WERI-Rb-1 (cell line): ENCODE data around the gene ZNF682.
"Not testable (repeated sequence)": the region's sequence is repeated elsewhere in the genome, so short reads cannot be mapped to it uniquely, and the experiment has no call there.

Source experiments
- DNase-seq: peaks from one replicate; pipeline ENCODE4 v3.0.0-alpha.2; 2020
- H3K27ac ChIP-seq: fragments of 250-450 bp; sonication (Bioruptor Pico); 2 replicates; pipeline ENCODE4 v1.5.1; 2020; ENCODE audit warnings: mild to moderate bottlenecking, moderate library complexity
- H3K27me3 ChIP-seq: fragments of 250-450 bp; sonication (Bioruptor Pico); 2 replicates; pipeline ENCODE4 v1.5.1; 2021; ENCODE audit warnings: mild to moderate bottlenecking, low read depth, moderate library complexity; ENCODE audit not compliant: insufficient read depth, severe bottlenecking
- H3K36me3 ChIP-seq: fragments of 250-450 bp; sonication (Bioruptor Pico); 2 replicates; pipeline ENCODE4 v1.5.1; 2020; ENCODE audit warnings: mild to moderate bottlenecking, moderate library complexity
- H3K4me3 ChIP-seq: 2 replicates; pipeline ENCODE4 v1.5.1; 2011; ENCODE audit warnings: low read depth, mild to moderate bottlenecking, control low read depth, low read length
- H3K9me3 ChIP-seq: fragments of 250-450 bp; sonication (Bioruptor Pico); 2 replicates; pipeline ENCODE4 v1.5.1; 2021; ENCODE audit warnings: mild to moderate bottlenecking, moderate library complexity; ENCODE audit not compliant: severe bottlenecking
- CTCF ChIP-seq: IDR thresholded peaks from 2 replicates; pipeline ENCODE4 v1.5.1; 2011; ENCODE audit warnings: low read depth, mild to moderate bottlenecking, control low read depth, inconsistent platforms, low read length

Gene ZNF682

GRCh38 chr19:20077791-20078463, 38.6 kb upstream of the ZNF682 start, which contains the start of gene ZNF90:
ZNF90 (plus strand) TSS chr19:20078000; CDS start chr19:20078133, 133 bp downstream.
- Histone ChIP-seq H3K27ac (no peak within 1 kb of the TSS), H3K27me3 (no peaks in the 10 kb centered on the region), H3K36me3 (no peaks in the 10 kb centered on the region), H3K4me3 (no peak within 1 kb of the TSS), H3K9me3 (no peaks in the 10 kb centered on the region)
- no peak for DNase-seq
- no peak for TF ChIP-seq CTCF

GRCh38 chr19:20072936-20073335, 33.6 kb upstream of the ZNF682 start:
- TF ChIP-seq CTCF, result no peak
- Histone ChIP-seq H3K27me3 (no peaks in the 10 kb centered on the region), H3K36me3 (no peaks in the 10 kb centered on the region), H3K4me3 (no peak overlapping the region), H3K9me3 (no peaks in the 10 kb centered on the region), H3K27ac (no peak overlapping the region)
- DNase-seq, result no peak

GRCh38 chr19:20070691-20071090, 31.4 kb upstream of the ZNF682 start:
- no peak for TF ChIP-seq CTCF
- Histone ChIP-seq H3K9me3 (no peaks in the 10 kb centered on the region), H3K27me3 (no peaks in the 10 kb centered on the region), H3K27ac (no peak overlapping the region), H3K36me3 (no peaks in the 10 kb centered on the region), H3K4me3 (no peak overlapping the region)
- no peak for DNase-seq

- not testable (repeated sequence) for H3K4me3 ChIP-seq, DNase-seq, H3K27ac ChIP-seq
Measured at GRCh38 chr19:20068559-20068958, 29.3 kb upstream of the ZNF682 start.

GRCh38 chr19:20067943-20068342, 28.6 kb upstream of the ZNF682 start:
- Histone ChIP-seq H3K9me3 (no peaks in the 10 kb centered on the region), H3K36me3 (no peaks in the 10 kb centered on the region), H3K4me3 (no peak overlapping the region), H3K27ac (no peak overlapping the region), H3K27me3 (no peaks in the 10 kb centered on the region)
- TF ChIP-seq CTCF, result no peak
- no peak for DNase-seq

More at GRCh38 chr19:20068559-20068958, 29.3 kb upstream of the ZNF682 start:
- not testable (repeated sequence) for H3K27me3 ChIP-seq, H3K9me3 ChIP-seq, H3K36me3 ChIP-seq

GRCh38 chr19:20066861-20067260, 27.6 kb upstream of the ZNF682 start:
- Histone ChIP-seq H3K4me3 (no peak overlapping the region), H3K27me3 (no peaks in the 10 kb centered on the region), H3K27ac (no peak overlapping the region), H3K36me3 (no peaks in the 10 kb centered on the region), H3K9me3 (no peaks in the 10 kb centered on the region)
- no peak for DNase-seq
- TF ChIP-seq CTCF, result no peak
